Osteoblast (primary cell): ENCODE results near the gene TMEM82. TPM values are rescaled to one million over a fixed set of nuclear protein-coding genes. Genes with fewer than 3 reads are reported as not detected.
A peak's percentile ranks its signal among the peaks of the same experiment; 100 is the strongest.

ENCODE experiments used
- DNase-seq: peaks from one replicate; pipeline ENCODE4 v3.0.0; 2011; ENCODE audit warnings: low spot score, mixed read lengths; ENCODE audit not compliant: insufficient read length; ENCODE audit errors: missing footprints
- H2AFZ ChIP-seq: 2 replicates; pipeline ENCODE4 v1.6.0; 2011; ENCODE audit warnings: mild to moderate bottlenecking, low read length
- H3K27ac ChIP-seq: 2 replicates; pipeline ENCODE4 v1.5.1; 2011; ENCODE audit warnings: mild to moderate bottlenecking, low read depth, low read length, moderate library complexity
- H3K27me3 ChIP-seq: 2 replicates; pipeline ENCODE4 v1.6.0; 2012; ENCODE audit warnings: mild to moderate bottlenecking, control low read depth, inconsistent platforms, low read length, moderate library complexity; ENCODE audit not compliant: insufficient read depth
- H3K36me3 ChIP-seq: 2 replicates; pipeline ENCODE4 v1.5.1; 2011; ENCODE audit warnings: mild to moderate bottlenecking, low read length, control low read depth, moderate library complexity; ENCODE audit not compliant: insufficient read depth
- H3K4me1 ChIP-seq: 2 replicates; pipeline ENCODE4 v1.5.1; 2011; ENCODE audit warnings: mild to moderate bottlenecking, low read length, control low read depth, moderate library complexity; ENCODE audit not compliant: insufficient read depth
- H3K4me2 ChIP-seq: 2 replicates; pipeline ENCODE4 v1.6.0; 2011; ENCODE audit warnings: mild to moderate bottlenecking, low read length; ENCODE audit not compliant: insufficient read depth
- H3K4me3 ChIP-seq: fragments of 200-600 bp; sonication (generic); 3 replicates; pipeline ENCODE4 v1.5.1; 2012; ENCODE audit warnings: mild to moderate bottlenecking, low read length, inconsistent platforms; ENCODE audit not compliant: insufficient read depth
- H3K79me2 ChIP-seq: 2 replicates; pipeline ENCODE4 v1.6.0; 2012; ENCODE audit warnings: mild to moderate bottlenecking, low read length, control low read depth, inconsistent platforms; ENCODE audit not compliant: insufficient read depth
- H3K9me3 ChIP-seq: 2 replicates; pipeline ENCODE4 v1.5.1; 2011; ENCODE audit warnings: low read depth, low read length, control low read depth
- H4K20me1 ChIP-seq: 2 replicates; pipeline ENCODE4 v1.6.0; 2012; ENCODE audit warnings: mild to moderate bottlenecking, low read length, control low read depth; ENCODE audit not compliant: insufficient read depth
- CTCF ChIP-seq: IDR thresholded peaks from 2 replicates; pipeline ENCODE4 v1.5.1; 2011; ENCODE audit warnings: mild to moderate bottlenecking, low read depth, low read length, moderate library complexity; ENCODE audit errors: extremely low read depth
- total RNA-seq: library from RNA; depleted of rRNA; stranded (reverse); fragments of >200 nt; gene quantifications from 2 replicates; pipeline ENCODE4 v1.2.3, GENCODE V29; 2012

TMEM82 gene
- total RNA-seq, 1 donor: not detected

DNA sequence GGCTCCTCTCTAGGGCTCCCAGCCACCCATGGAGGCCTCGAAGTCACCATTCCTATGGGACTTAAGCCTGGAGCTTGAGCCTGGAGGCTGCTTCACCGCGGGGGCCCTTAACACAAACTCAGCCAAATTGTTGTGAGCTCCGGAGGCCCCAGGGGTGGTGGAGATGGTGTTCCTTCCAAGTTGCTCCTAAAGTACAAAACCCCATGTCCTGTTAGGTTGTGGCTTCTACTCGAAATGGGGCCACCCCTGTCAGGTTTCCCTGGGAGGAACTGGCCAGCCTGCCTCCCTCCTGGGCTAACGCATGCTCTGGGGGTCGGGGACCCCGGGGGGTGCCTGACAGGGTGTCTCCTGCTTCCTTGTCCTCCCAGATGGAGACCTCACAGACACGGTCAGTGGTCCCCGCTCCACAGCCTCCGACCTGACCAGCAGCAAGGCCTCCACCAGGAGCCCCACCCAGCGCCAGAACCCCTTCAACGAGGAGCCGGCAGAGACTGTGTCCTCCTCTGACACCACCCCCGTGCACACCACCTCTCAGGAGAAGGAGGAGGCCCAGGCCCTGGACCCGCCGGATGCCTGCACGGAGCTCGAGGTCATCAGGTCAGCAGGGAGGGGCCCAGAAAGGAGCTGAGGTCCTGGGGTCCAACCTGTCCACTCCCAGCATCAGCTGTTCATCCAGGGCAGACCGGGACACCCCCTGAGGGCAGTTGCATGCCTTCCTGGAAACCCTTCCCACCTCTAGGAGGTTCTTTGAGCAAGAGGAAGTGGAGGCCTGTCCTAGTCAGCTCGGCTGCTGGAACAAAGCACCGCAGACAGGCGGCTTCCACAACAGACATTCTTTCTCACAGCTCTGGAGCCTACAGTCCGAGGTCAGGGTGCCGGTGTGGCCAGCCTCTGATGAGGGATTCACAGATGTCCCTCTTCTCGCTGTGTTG lies 17.1 kb upstream of the TMEM82 start:
- no peaks in the 10 kb centered on the region for H4K20me1 ChIP-seq
- H3K4me3 ChIP-seq: no peak overlapping the region
- H3K9me3 ChIP-seq: no peaks in the 10 kb centered on the region
- H3K4me2 ChIP-seq: no peak overlapping the region
- TF ChIP-seq CTCF: no peak
- no peaks in the 10 kb centered on the region for H3K4me1 ChIP-seq
- H3K27ac ChIP-seq: no peak overlapping the region
- no peaks in the 10 kb centered on the region for H3K27me3 ChIP-seq
- H3K36me3 ChIP-seq: peaks cover 68% of the 10 kb centered on the region
- peak; percentile 79 for DNase-seq
- H3K79me2 ChIP-seq: no peaks in the 10 kb centered on the region
- H2AFZ ChIP-seq: no peak overlapping the region

- Histone ChIP-seq H3K9me3 (no peaks in the 10 kb centered on the region), H3K79me2 (no peaks in the 10 kb centered on the region), H3K27me3 (no peaks in the 10 kb centered on the region), H4K20me1 (no peaks in the 10 kb centered on the region), H2AFZ (no peak overlapping the region), H3K36me3 (peaks cover 67% of the 10 kb centered on the region), H3K4me1 (no peaks in the 10 kb centered on the region), H3K4me2 (no peak overlapping the region), H3K27ac (no peak overlapping the region), H3K4me3 (no peak overlapping the region)
- peak; percentile 62 for DNase-seq
- TF ChIP-seq CTCF: no peak
Observed at GRCh38 chr1:15726508-15726907, 15.8 kb upstream of the TMEM82 start.

GRCh38 chr1:15727021-15727420 lies 15.3 kb upstream of the TMEM82 start:
- H3K4me2 ChIP-seq: no peak overlapping the region
- no peaks in the 10 kb centered on the region for H3K79me2 ChIP-seq
- peak; percentile 79 for DNase-seq
- H4K20me1 ChIP-seq: no peaks in the 10 kb centered on the region
- TF ChIP-seq CTCF: no peak
- no peak overlapping the region for H2AFZ ChIP-seq
- H3K9me3 ChIP-seq: no peaks in the 10 kb centered on the region
- no peak overlapping the region for H3K4me3 ChIP-seq
- H3K4me1 ChIP-seq: no peaks in the 10 kb centered on the region
- H3K36me3 ChIP-seq: peaks cover 64% of the 10 kb centered on the region
- no peak overlapping the region for H3K27ac ChIP-seq
- H3K27me3 ChIP-seq: no peaks in the 10 kb centered on the region

DNA sequence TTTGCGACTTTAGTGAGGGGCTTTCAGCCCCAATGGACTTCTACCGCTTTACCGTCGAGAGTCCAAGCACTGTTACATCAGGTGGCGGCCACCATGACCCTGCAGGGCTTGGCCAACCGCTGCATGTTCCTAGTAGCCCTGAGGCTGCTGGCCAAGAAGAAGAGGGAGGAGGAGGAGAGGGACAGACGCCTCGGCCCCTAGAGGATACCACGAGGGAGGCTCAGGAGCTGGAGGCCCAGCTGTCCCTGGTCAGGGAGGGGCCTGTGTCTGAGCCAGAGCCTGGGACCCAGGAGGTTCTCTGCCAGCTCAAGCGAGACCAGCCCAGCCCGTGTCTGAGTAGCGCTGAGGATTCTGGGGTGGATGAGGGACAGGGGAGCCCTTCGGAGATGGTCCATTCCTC lies 14.9 kb upstream of the TMEM82 start:
- H3K4me1 ChIP-seq: no peaks in the 10 kb centered on the region
- H3K36me3 ChIP-seq: peaks cover 65% of the 10 kb centered on the region
- H2AFZ ChIP-seq: no peak overlapping the region
- no peaks in the 10 kb centered on the region for H3K27me3 ChIP-seq
- no peak for TF ChIP-seq CTCF
- H3K4me3 ChIP-seq: no peak overlapping the region
- no peaks in the 10 kb centered on the region for H4K20me1 ChIP-seq
- no peaks in the 10 kb centered on the region for H3K9me3 ChIP-seq
- H3K79me2 ChIP-seq: no peaks in the 10 kb centered on the region
- H3K27ac ChIP-seq: no peak overlapping the region
- peak; percentile 68 for DNase-seq
- no peak overlapping the region for H3K4me2 ChIP-seq
